H1 (cell line): ENCODE measurements around the gene PPP1CC. TPM values are rescaled to one million over a fixed set of nuclear protein-coding genes. Genes with fewer than 3 reads are reported as not detected.

ENCODE experiments used
- CTCF ChIA-PET: fragments of 300-600 bp; sonication (Branson Sonifier 250); formaldehyde crosslinking; loops from one replicate; lab custom pipeline; 2021; ENCODE audit not compliant: partially characterized antibody; lab: Charles Lee
- POLR2A ChIA-PET: fragments of 300-600 bp; sonication (Branson Sonifier 250); formaldehyde crosslinking; loops from one replicate; lab custom pipeline; 2021; ENCODE audit warnings: inconsistent platforms; ENCODE audit not compliant: partially characterized antibody; lab: Charles Lee
- DNase-seq, 2 experiments: peaks; one replicate each; pipeline versions ENCODE4 v3.0.0 to v3.0.0-alpha.2; 2010 to 2022; ENCODE audit warnings: low spot score in 2 of 2, low read depth in 1 of 2, mixed read lengths in 1 of 2
- FAIRE-seq: peaks from 2 replicates; lab custom pipeline; 2011; peaks lifted over from hg19 to GRCh38; lab: Jason Lieb, UNC
- H2AFZ ChIP-seq: 2 replicates; pipeline ENCODE4 v1.8.1; 2012; ENCODE audit warnings: low read length, inconsistent platforms
- H2AK5ac ChIP-seq: 2 replicates; pipeline ENCODE4 v1.6.1; 2013; ENCODE audit warnings: low read depth, low read length
- H2BK120ac ChIP-seq: replicated peaks from 2 replicates; pipeline ENCODE3; 2013; ENCODE audit warnings: low read depth, low read length, inconsistent platforms
- H2BK12ac ChIP-seq: 2 replicates; pipeline ENCODE4 v1.6.1; 2013; ENCODE audit warnings: low read depth, low read length
- H2BK15ac ChIP-seq: 2 replicates; pipeline ENCODE4 v1.6.1; 2013; ENCODE audit warnings: low read length
- H2BK20ac ChIP-seq: 2 replicates; pipeline ENCODE4 v1.6.1; 2013; ENCODE audit warnings: low read length
- H2BK5ac ChIP-seq: 2 replicates; pipeline ENCODE4 v1.6.1; 2013; ENCODE audit warnings: low read depth, low read length
- H3K14ac ChIP-seq: 2 replicates; pipeline ENCODE4 v1.6.1; 2013; ENCODE audit warnings: inconsistent platforms; ENCODE audit not compliant: insufficient read length
- H3K18ac ChIP-seq: 2 replicates; pipeline ENCODE4 v1.6.1; 2013; ENCODE audit warnings: low read length; ENCODE audit errors: extremely low read depth
- H3K23ac ChIP-seq: 2 replicates; pipeline ENCODE4 v1.6.1; 2013; ENCODE audit warnings: inconsistent platforms; ENCODE audit not compliant: insufficient read length
- H3K23me2 ChIP-seq: 2 replicates; pipeline ENCODE4 v1.6.1; 2013; ENCODE audit warnings: low read depth, low read length
- H3K27ac ChIP-seq: 2 replicates; pipeline ENCODE4 v1.6.1; 2011; ENCODE audit warnings: low read depth, low read length, inconsistent platforms
- H3K27me3 ChIP-seq, 4 experiments: replicated peaks in 1 of 4; 1 replicate in 1 of 4; 2 replicates in 3 of 4; pipeline versions ENCODE4 v1.6.1 to v1.8.1; 2011 to 2013; ENCODE audit warnings: low read length in 3 of 4, mild to moderate bottlenecking in 3 of 4, inconsistent platforms in 2 of 4, mixed read lengths in 2 of 4, moderate library complexity in 1 of 4; ENCODE audit not compliant: control insufficient read depth in 3 of 4, insufficient read depth in 3 of 4; ENCODE audit errors: extremely low read depth in 1 of 4
- H3K36me3 ChIP-seq, 4 experiments: 2 replicates each; pipeline versions ENCODE4 v1.6.1 to v1.8.1; 2011 to 2013; ENCODE audit warnings: mild to moderate bottlenecking in 4 of 4, low read length in 3 of 4, moderate library complexity in 2 of 4, control low read depth in 1 of 4, inconsistent platforms in 1 of 4; ENCODE audit not compliant: insufficient read depth in 4 of 4, control insufficient read depth in 2 of 4
- H3K4ac ChIP-seq: replicated peaks from 2 replicates; pipeline ENCODE3; 2013; ENCODE audit warnings: low read length, low read depth, mixed read lengths, inconsistent platforms; ENCODE audit not compliant: insufficient read length
- H3K4me1 ChIP-seq, 4 experiments: replicated peaks in 1 of 4; 1 replicate in 1 of 4; 2 replicates in 3 of 4; pipeline versions ENCODE4 v1.6.1 to v1.8.1; 2011 to 2013; ENCODE audit warnings: low read length in 3 of 4, inconsistent platforms in 2 of 4, mixed read lengths in 1 of 4; ENCODE audit not compliant: insufficient read depth in 4 of 4, control insufficient read depth in 3 of 4
- H3K4me2 ChIP-seq, 2 experiments: 2 replicates each; pipeline versions ENCODE4 v1.6.1 to v1.8.1; 2011 to 2013; ENCODE audit warnings: low read depth in 2 of 2, low read length in 2 of 2, control low read depth in 1 of 2, inconsistent platforms in 1 of 2, mild to moderate bottlenecking in 1 of 2; ENCODE audit not compliant: insufficient read depth in 1 of 2
- H3K4me3 ChIP-seq, 4 experiments: fragments of 200-600, 300-600 bp in 1 of 4; sonication (generic), shearing (Covaris generic), sonication (Bioruptor Twin) in 1 of 4; 2 replicates each; pipeline versions ENCODE4 v1.5.1 to v1.8.1; 2011 to 2016; ENCODE audit warnings: low read length in 4 of 4, low read depth in 3 of 4, control low read depth in 2 of 4, inconsistent platforms in 2 of 4, mild to moderate bottlenecking in 2 of 4, mixed read lengths in 1 of 4, moderate library complexity in 1 of 4; ENCODE audit not compliant: insufficient read depth in 2 of 4; ENCODE audit errors: extremely low read depth in 1 of 4
- H3K56ac ChIP-seq: replicated peaks from 2 replicates; pipeline ENCODE3; 2013; ENCODE audit warnings: low read depth, mild to moderate bottlenecking, mixed read lengths, low read length, inconsistent platforms; ENCODE audit not compliant: insufficient read length
- H3K79me1 ChIP-seq: 2 replicates; pipeline ENCODE4 v1.6.1; 2013; ENCODE audit warnings: low read depth, low read length, control low read depth
- H3K79me2 ChIP-seq, 2 experiments: 2 replicates each; pipeline versions ENCODE4 v1.6.1 to v1.8.1; 2012 to 2013; ENCODE audit warnings: low read length in 2 of 2, mild to moderate bottlenecking in 2 of 2, inconsistent platforms in 1 of 2; ENCODE audit not compliant: insufficient read depth in 2 of 2, control insufficient read depth in 1 of 2
- H3K9ac ChIP-seq, 4 experiments: replicated peaks in 1 of 4; 1 replicate in 1 of 4; 2 replicates in 3 of 4; pipeline versions ENCODE4 v1.6.1 to v1.8.1; 2011 to 2013; ENCODE audit warnings: low read depth in 3 of 4, low read length in 3 of 4, control low read depth in 2 of 4, mild to moderate bottlenecking in 2 of 4, moderate library complexity in 2 of 4, inconsistent platforms in 1 of 4; ENCODE audit errors: extremely low read depth in 1 of 4
- H3K9me3 ChIP-seq, 2 experiments: 2 replicates each; pipeline versions ENCODE4 v1.6.1 to v1.8.1; 2012 to 2013; ENCODE audit warnings: mild to moderate bottlenecking in 2 of 2, moderate library complexity in 2 of 2, control low read depth in 1 of 2, inconsistent platforms in 1 of 2, low read depth in 1 of 2, low read length in 1 of 2, mixed read lengths in 1 of 2; ENCODE audit not compliant: insufficient read depth in 2 of 2
- H4K20me1 ChIP-seq, 2 experiments: replicated peaks in 1 of 2; 2 replicates each; pipeline versions ENCODE3 to v1.8.1; 2011 to 2013; ENCODE audit warnings: inconsistent platforms in 2 of 2, low read length in 2 of 2, mild to moderate bottlenecking in 1 of 2; ENCODE audit not compliant: insufficient read depth in 2 of 2, control insufficient read depth in 1 of 2
- H4K5ac ChIP-seq: 2 replicates; pipeline ENCODE4 v1.6.1; 2013; ENCODE audit warnings: low read length, low read depth, mixed read lengths, inconsistent platforms; ENCODE audit not compliant: insufficient read length
- H4K8ac ChIP-seq: 2 replicates; pipeline ENCODE4 v1.8.0; 2013; ENCODE audit warnings: mild to moderate bottlenecking, moderate library complexity, low read length, inconsistent platforms; ENCODE audit not compliant: insufficient read depth; ENCODE audit errors: extremely low read depth
- H4K91ac ChIP-seq: replicated peaks from 2 replicates; pipeline ENCODE3; 2013; ENCODE audit warnings: low read length, mixed read lengths, inconsistent platforms; ENCODE audit not compliant: insufficient read length
- GTF2F1 ChIP-seq: IDR thresholded peaks from 2 replicates; pipeline ENCODE4 v1.6.1; 2012; ENCODE audit warnings: low read depth, low read length, improper control_type of control experiment, borderline replicate concordance
- WGBS, 2 experiments: shearing (Covaris generic) in 1 of 2; methylation state at CpG; one replicate each; pipeline versions ENCODE4 v1.1.6 to v1.1.7; 2013 to 2015; ENCODE audit warnings: low lambda C conversion rate in 2 of 2, mixed read lengths in 2 of 2, inconsistent platforms in 1 of 2, low coverage in 1 of 2, missing lambda C conversion rate in 1 of 2; ENCODE audit not compliant: insufficient replicate concordance in 2 of 2, insufficient coverage in 1 of 2, insufficient read length in 1 of 2; ENCODE audit errors: extremely low coverage in 1 of 2, missing lambda C conversion rate in 1 of 2; 5-methylcytosine and 5-hydroxymethylcytosine counted together
- polyA plus RNA-seq, 7 experiments: library from polyadenylated mRNA; depleted of rRNA in 3 of 7; stranded (reverse) in 5 of 7; unstranded in 2 of 7; fragments of >200 nt in 5 of 7; fragments of 200-250 nt in 2 of 7; gene quantifications; 1 replicate in 5 of 7; 2 replicates in 1 of 7; 4 replicates in 1 of 7; pipeline versions ENCODE4 v1.2.1 to v1.2.3, GENCODE V29; 2011 to 2013; ENCODE audit warnings: missing spikeins in 2 of 7, mixed read lengths in 2 of 7
- total RNA-seq: library from RNA; stranded (reverse); fragmentation: NEBNext Ultra II Directional; extraction: Animal tissue kit (Norgen Biotek cat#: 25700); gene quantifications from 2 replicates; pipeline ENCODE4 v1.2.1, GENCODE V29; 2021

The PPP1CC gene
- total and polyA plus RNA-seq, 2 of the 8 experiments (the other 6 are each of a cell fraction or from before 2014, with no cell fraction given) = 193 to 350 TPM

- Histone ChIP-seq H3K79me1 (no peaks in the 10 kb centered on the region), H3K14ac (no peak overlapping the region), H2BK12ac (no peak overlapping the region), H3K4ac (no peak overlapping the region), H2AK5ac (no peak overlapping the region), H2BK15ac (no peak overlapping the region), H3K36me3 (no peaks in the 10 kb centered on the region), H3K23me2 (no peaks in the 10 kb centered on the region), H3K27me3 (no peaks in the 10 kb centered on the region), H3K27ac (no peak overlapping the region), H2AFZ (no peak overlapping the region), H3K9ac (no peak overlapping the region), H3K4me3 (no peak overlapping the region), H3K79me2 (no peaks in the 10 kb centered on the region), H3K4me2 (no peak overlapping the region), H4K20me1 (no peaks in the 10 kb centered on the region), H2BK120ac (no peak overlapping the region), H4K8ac (no peak overlapping the region), H3K18ac (no peak overlapping the region), H3K4me1 (peaks cover 0 to 3% (median 0%) of the 10 kb centered on the region in 4 experiments; a peak in 2 of 7 replicates), H2BK5ac (no peak overlapping the region), H3K9me3 (no peaks in the 10 kb centered on the region), H4K91ac (no peak overlapping the region), H2BK20ac (no peak overlapping the region), H3K23ac (no peak overlapping the region), H4K5ac (no peak overlapping the region), H3K56ac (no peak overlapping the region)
- CTCF ChIA-PET = no interaction called here
- 90% methylated on average over 8 of the region's 8 CpGs; no CpG with 5 or more reads in 1 of the 2 experiments for WGBS, 2 experiments
- no peak for FAIRE-seq
- DNase-seq = no peak
- POLR2A ChIA-PET = no interaction called here
- TF ChIP-seq GTF2F1 = no peak
Measured at GRCh38 chr12:110782922-110783321, 40.2 kb upstream of the PPP1CC start.
